Stimulated activated CD4-positive, alpha-beta T cell treated with anti-CD3 and anti-CD28 coated beads, Interleukin-4, amount 100 ng/mL, for 1 hour (primary cell): ENCODE data around the gene CMC2.

Experiments
- DNase-seq: peaks from one replicate; pipeline ENCODE4 v3.0.0-alpha.2; 2020

The CMC2 gene

GRCh38 chr16:80972611-80973010, 34.1 kb downstream of the CMC2 start:
- no peak for DNase-seq

GRCh38 chr16:80971819-80972218, 34.9 kb downstream of the CMC2 start:
- no peak for DNase-seq

GRCh38 chr16:80969114-80969484, 37.6 kb downstream of the CMC2 start:
- no peak for DNase-seq

- no peak for DNase-seq
These were observed 38.1 kb downstream of the CMC2 start for GRCh38 chr16:80968386-80969113.

GRCh38 chr16:80966617-80967016, 40.1 kb downstream of the CMC2 start:
- DNase-seq, result no peak

GRCh38 chr16:80964351-80964750, 42.3 kb downstream of the CMC2 start:
- DNase-seq, result no peak

GRCh38 chr16:80962879-80963278, 43.8 kb downstream of the CMC2 start:
- no peak for DNase-seq

GRCh38 chr16:80958284-80958683, 48.4 kb downstream of the CMC2 start:
- no peak for DNase-seq

GRCh38 chr16:80954985-80955384, 51.7 kb downstream of the CMC2 start:
- DNase-seq, result no peak

GRCh38 chr16:80948886-80949493, 57.7 kb downstream of the CMC2 start:
- peak; percentile 18 for DNase-seq

GRCh38 chr16:80947708-80948625, 58.7 kb downstream of the CMC2 start:
- no peak for DNase-seq

GRCh38 chr16:80947239-80947638, 59.4 kb downstream of the CMC2 start:
- DNase-seq, result no peak

- DNase-seq, result no peak
These were observed 60.2 kb downstream of the CMC2 start for GRCh38 chr16:80946481-80946880.

- DNase-seq, result no peak
These were observed 66.4 kb downstream of the CMC2 start for GRCh38 chr16:80940069-80940856.

GRCh38 chr16:80938879-80939260, 67.8 kb downstream of the CMC2 start:
- no peak for DNase-seq

GRCh38 chr16:80938004-80938878, 68.4 kb downstream of the CMC2 start:
- no peak for DNase-seq

- no peak for DNase-seq
These were observed 70.3 kb downstream of the CMC2 start for GRCh38 chr16:80936410-80936809.

GRCh38 chr16:80935691-80936090, 71.0 kb downstream of the CMC2 start:
- DNase-seq, result no peak

- no peak for DNase-seq
These were observed 74.0 kb downstream of the CMC2 start for GRCh38 chr16:80932708-80933095.

- peak; percentile 7 for DNase-seq
These were observed 74.6 kb downstream of the CMC2 start for GRCh38 chr16:80931801-80932707.
